CD14-positive monocyte (primary cell): ENCODE measurements around the gene TSPOAP1. TPM values are rescaled to one million over a fixed set of nuclear protein-coding genes. Genes with fewer than 3 reads are reported as not detected.

Experiments
- DNase-seq, 3 donors: peaks; one replicate each; pipeline ENCODE4 v3.0.0-alpha.2; 2011 to 2022
- H2AFZ ChIP-seq: 2 replicates; pipeline ENCODE4 v1.6.0; 2012; ENCODE audit warnings: mild to moderate bottlenecking, low read depth, low read length, inconsistent platforms; ENCODE audit not compliant: insufficient read depth, poor library complexity, severe bottlenecking
- H3K27ac ChIP-seq, 2 donors: 1 replicate in 1 of 2; 2 replicates in 1 of 2; pipeline ENCODE4 v1.5.1; 2012 to 2013; ENCODE audit warnings: low read length in 2 of 2, control low read depth in 1 of 2, inconsistent platforms in 1 of 2, low read depth in 1 of 2, mild to moderate bottlenecking in 1 of 2
- H3K27me3 ChIP-seq, 2 donors: one replicate each; pipeline versions ENCODE4 v1.6.0 to v1.6.1; 2011 to 2013; ENCODE audit warnings: low read length in 2 of 2; ENCODE audit not compliant: control insufficient read depth in 2 of 2, insufficient read depth in 2 of 2
- H3K36me3 ChIP-seq, 2 donors: replicated peaks in 1 of 2; 1 replicate in 1 of 2; 2 replicates in 1 of 2; pipeline versions ENCODE4 v1.5.1 to v1.6.1; 2012 to 2013; ENCODE audit warnings: low read length in 2 of 2, control low read depth in 1 of 2, inconsistent platforms in 1 of 2, mild to moderate bottlenecking in 1 of 2; ENCODE audit not compliant: insufficient read depth in 2 of 2, control insufficient read depth in 1 of 2
- H3K4me1 ChIP-seq, 2 donors: 1 replicate in 1 of 2; 2 replicates in 1 of 2; pipeline versions ENCODE4 v1.5.1 to v1.6.1; 2012 to 2013; ENCODE audit warnings: low read length in 2 of 2, control low read depth in 1 of 2, inconsistent platforms in 1 of 2, mild to moderate bottlenecking in 1 of 2, moderate library complexity in 1 of 2; ENCODE audit not compliant: insufficient read depth in 2 of 2, control insufficient read depth in 1 of 2
- H3K4me2 ChIP-seq: replicated peaks from 2 replicates; pipeline ENCODE3; 2012; ENCODE audit warnings: low read length, moderate library complexity, mild to moderate bottlenecking; ENCODE audit not compliant: poor library complexity, severe bottlenecking; ENCODE audit errors: extremely low read depth
- H3K4me3 ChIP-seq, 3 experiments: fragments of 200-600 bp in 1 of 3; sonication (generic) in 1 of 3; replicated peaks in 1 of 3; 1 replicate in 2 of 3; 2 replicates in 1 of 3; pipeline ENCODE4 v1.5.1; 2011 to 2013; ENCODE audit warnings: low read length in 3 of 3, mild to moderate bottlenecking in 3 of 3, control low read depth in 2 of 3, low read depth in 2 of 3, inconsistent platforms in 1 of 3, moderate library complexity in 1 of 3
- H3K79me2 ChIP-seq: 2 replicates; pipeline ENCODE4 v1.6.0; 2012; ENCODE audit warnings: mild to moderate bottlenecking, control low read depth, inconsistent platforms, low read length, moderate library complexity; ENCODE audit not compliant: insufficient read depth
- H3K9ac ChIP-seq: 2 replicates; pipeline ENCODE4 v1.6.0; 2017; ENCODE audit warnings: low read length, mild to moderate bottlenecking; ENCODE audit not compliant: insufficient read depth, poor library complexity, severe bottlenecking
- H3K9me3 ChIP-seq, 2 donors: replicated peaks in 1 of 2; 1 replicate in 1 of 2; 2 replicates in 1 of 2; pipeline versions ENCODE4 v1.5.1 to v1.6.1; 2012 to 2013; ENCODE audit warnings: low read length in 2 of 2, control low read depth in 1 of 2; ENCODE audit not compliant: control insufficient read depth in 1 of 2, insufficient read depth in 1 of 2
- H4K20me1 ChIP-seq: 2 replicates; pipeline ENCODE4 v1.6.0; 2012; ENCODE audit warnings: mild to moderate bottlenecking, low read length, control low read depth, moderate library complexity; ENCODE audit not compliant: insufficient read depth
- H3K27ac Mint-ChIP-seq, 7 donors: one replicate each; pipeline ENCODE4 v1.8.0; 2020; ENCODE audit warnings: mild to moderate bottlenecking in 7 of 7, mixed read lengths in 7 of 7, moderate library complexity in 6 of 7, inconsistent platforms in 2 of 7
- H3K27me3 Mint-ChIP-seq, 3 donors: one replicate each; pipeline ENCODE4 v1.8.0; 2021 to 2022; ENCODE audit warnings: low read depth in 3 of 3, mild to moderate bottlenecking in 3 of 3, mixed read lengths in 3 of 3, moderate library complexity in 3 of 3, inconsistent platforms in 1 of 3
- H3K36me3 Mint-ChIP-seq, 2 donors: one replicate each; pipeline ENCODE4 v1.8.0; 2020; ENCODE audit warnings: mixed read lengths in 2 of 2, inconsistent platforms in 1 of 2, mild to moderate bottlenecking in 1 of 2
- H3K4me1 Mint-ChIP-seq: one replicate; pipeline ENCODE4 v1.8.0; 2020; ENCODE audit warnings: mild to moderate bottlenecking, mixed read lengths
- H3K4me3 Mint-ChIP-seq, 2 donors: one replicate each; pipeline ENCODE4 v1.8.0; 2020; ENCODE audit warnings: mild to moderate bottlenecking in 2 of 2, mixed read lengths in 2 of 2, moderate library complexity in 1 of 2
- H3K9me3 Mint-ChIP-seq, 7 donors: one replicate each; pipeline ENCODE4 v1.8.0; 2020 to 2022; ENCODE audit warnings: mixed read lengths in 7 of 7, mild to moderate bottlenecking in 6 of 7, moderate library complexity in 6 of 7, inconsistent platforms in 2 of 7
- WGBS: methylation state at CpG from one replicate; pipeline ENCODE4 v1.1.5; 2013; ENCODE audit warnings: missing lambda C conversion rate; ENCODE audit not compliant: insufficient coverage; 5-methylcytosine and 5-hydroxymethylcytosine counted together
- intact Hi-C, 2 donors: fragments of 100-400 bp; cut with micrococcal nuclease; formaldehyde crosslinking; loops; one replicate each; pipeline versions ENCODE4 v1.15.0 to v1.15.1; 2023
- polyA plus RNA-seq, 3 donors: library from polyadenylated mRNA; depleted of rRNA in 1 of 3; unstranded in 2 of 3; stranded (reverse) in 1 of 3; fragments of 300-500 nt in 2 of 3; fragments of >200 nt in 1 of 3; fragmentation: Illumina TruSeq in 2 of 3; gene quantifications; 1 replicate in 2 of 3; 2 replicates in 1 of 3; pipeline ENCODE4 v1.2.3, GENCODE V29; 2012 to 2021
- TF ChIP-seq, protein P1 (sequence below): fragments of 200-600 bp; IDR thresholded peaks from one replicate; pipeline ENCODE4 v1.8.0; 2022; ENCODE audit warnings: antibody characterized with exemption, mild to moderate bottlenecking

The TSPOAP1 gene
- polyA plus RNA-seq, 3 donors, result 0.10 to 14.0 (median 0.18) TPM

DNA sequence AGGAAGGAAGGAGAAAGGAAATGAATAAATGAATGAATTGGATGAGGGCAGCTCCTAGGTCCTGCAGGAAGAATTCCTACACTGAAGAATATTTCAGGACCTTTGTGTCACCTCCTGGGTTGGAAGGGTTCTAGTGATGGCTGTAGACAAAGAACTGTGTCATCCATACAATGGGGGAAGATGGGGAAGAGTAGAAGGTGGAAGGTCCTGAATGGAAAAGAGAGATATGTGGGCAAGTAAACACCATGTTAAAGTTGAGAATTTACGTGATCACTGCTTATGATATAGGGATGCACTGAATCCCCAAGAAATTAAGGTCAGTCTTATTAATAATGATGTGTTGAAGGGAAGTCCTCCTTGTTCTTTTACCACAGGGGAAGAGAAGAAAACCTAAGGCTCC, 27.6 kb upstream of the TSPOAP1 start:
- H3K36me3 ChIP-seq, result no peaks in the 10 kb centered on the region
- H3K4me3 ChIP-seq, result no peak overlapping the region
- H3K9me3 ChIP-seq, result no peaks in the 10 kb centered on the region
- peaks cover 16% of the 10 kb centered on the region for H3K79me2 ChIP-seq
- TF ChIP-seq, protein P1, sequence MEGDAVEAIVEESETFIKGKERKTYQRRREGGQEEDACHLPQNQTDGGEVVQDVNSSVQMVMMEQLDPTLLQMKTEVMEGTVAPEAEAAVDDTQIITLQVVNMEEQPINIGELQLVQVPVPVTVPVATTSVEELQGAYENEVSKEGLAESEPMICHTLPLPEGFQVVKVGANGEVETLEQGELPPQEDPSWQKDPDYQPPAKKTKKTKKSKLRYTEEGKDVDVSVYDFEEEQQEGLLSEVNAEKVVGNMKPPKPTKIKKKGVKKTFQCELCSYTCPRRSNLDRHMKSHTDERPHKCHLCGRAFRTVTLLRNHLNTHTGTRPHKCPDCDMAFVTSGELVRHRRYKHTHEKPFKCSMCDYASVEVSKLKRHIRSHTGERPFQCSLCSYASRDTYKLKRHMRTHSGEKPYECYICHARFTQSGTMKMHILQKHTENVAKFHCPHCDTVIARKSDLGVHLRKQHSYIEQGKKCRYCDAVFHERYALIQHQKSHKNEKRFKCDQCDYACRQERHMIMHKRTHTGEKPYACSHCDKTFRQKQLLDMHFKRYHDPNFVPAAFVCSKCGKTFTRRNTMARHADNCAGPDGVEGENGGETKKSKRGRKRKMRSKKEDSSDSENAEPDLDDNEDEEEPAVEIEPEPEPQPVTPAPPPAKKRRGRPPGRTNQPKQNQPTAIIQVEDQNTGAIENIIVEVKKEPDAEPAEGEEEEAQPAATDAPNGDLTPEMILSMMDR, result no peak
- WGBS, result no CpG with 5 or more reads among the region's 1 CpG
- H2AFZ ChIP-seq, result no peak overlapping the region
- peaks cover 6% of the 10 kb centered on the region for H4K20me1 ChIP-seq
- H3K27ac ChIP-seq, result no peak overlapping the region
- Mint-ChIP-seq H3K9me3 (peaks cover 0 to 2% (median 0%) of the 10 kb centered on the region in 7 donors), H3K27ac (no peak overlapping the region), H3K4me1 (peaks cover 20% of the 10 kb centered on the region), H3K4me3 (no peak overlapping the region), H3K27me3 (peaks cover 0 to 10% (median 2%) of the 10 kb centered on the region in 3 donors), H3K36me3 (peaks cover 0 to 2% of the 10 kb centered on the region in 2 donors)
- DNase-seq, result no peak
- H3K4me1 ChIP-seq, result peaks cover 17 to 18% of the 10 kb centered on the region in 2 donors
- no peak overlapping the region for H3K9ac ChIP-seq
- intact Hi-C loops, result no loop called here
- H3K4me2 ChIP-seq, result no peak overlapping the region
- no peaks in the 10 kb centered on the region for H3K27me3 ChIP-seq

DNA sequence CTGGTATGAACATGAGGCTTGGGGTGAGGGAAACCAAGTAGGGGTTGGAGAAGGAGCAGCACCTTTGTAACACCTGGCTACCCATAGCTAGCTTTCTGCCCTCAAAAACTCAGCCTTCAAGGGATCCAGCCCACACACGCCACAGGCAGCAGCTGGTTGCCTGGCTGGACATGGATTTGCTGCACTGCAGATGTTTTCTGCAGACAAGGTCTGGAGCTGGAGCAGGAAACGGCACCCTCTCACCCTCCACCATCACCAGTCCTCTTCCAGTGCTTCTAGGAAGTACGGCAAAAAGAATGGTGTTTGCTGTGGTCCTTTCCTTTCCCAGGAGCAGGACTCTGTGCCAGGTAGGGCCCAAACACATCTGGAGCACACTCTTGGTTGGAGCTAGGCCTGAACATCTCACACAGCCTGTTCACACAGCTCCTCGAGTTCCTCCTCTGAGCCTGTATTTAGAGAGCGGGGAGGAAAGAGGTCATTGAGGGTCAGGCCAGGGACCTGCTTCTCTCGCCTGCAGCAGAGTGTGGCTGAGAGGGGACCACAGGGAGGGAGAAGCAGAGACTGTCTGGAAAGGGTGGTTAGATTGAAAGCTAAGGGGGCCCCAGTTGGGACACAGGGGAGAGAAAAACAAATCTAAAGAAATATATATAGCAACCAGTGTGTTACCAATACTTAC, 26.1 kb upstream of the TSPOAP1 start:
- no peak for DNase-seq
- Mint-ChIP-seq H3K36me3 (peaks cover 5 to 15% of the 10 kb centered on the region in 2 donors), H3K27ac (no peak overlapping the region), H3K27me3 (peaks cover 0 to 3% (median 2%) of the 10 kb centered on the region in 3 donors), H3K9me3 (peaks cover 0 to 2% (median 0%) of the 10 kb centered on the region in 7 donors), H3K4me1 (peaks cover 29% of the 10 kb centered on the region), H3K4me3 (no peak overlapping the region)
- TF ChIP-seq, protein P1, result no peak
- no peak overlapping the region for H2AFZ ChIP-seq
- intact Hi-C loops, result loop anchor here in 1 of 2 donors (5.0 kb wide), 1 partner anchor 63 kb away; the partner anchor contains the start of gene RNF43
- no peak overlapping the region for H3K9ac ChIP-seq
- no peaks in the 10 kb centered on the region for H3K27me3 ChIP-seq
- no peak overlapping the region for H3K27ac ChIP-seq
- H3K4me2 ChIP-seq, result no peak overlapping the region
- peaks cover 25 to 29% of the 10 kb centered on the region in 2 donors for H3K4me1 ChIP-seq
- peaks cover 3 to 6% of the 10 kb centered on the region in 2 donors for H3K36me3 ChIP-seq
- no peaks in the 10 kb centered on the region for H3K9me3 ChIP-seq
- WGBS, result 100% methylated on average over 3 of the region's 6 CpGs
- H4K20me1 ChIP-seq, result peaks cover 12% of the 10 kb centered on the region
- H3K79me2 ChIP-seq, result peaks cover 28% of the 10 kb centered on the region
- no peak overlapping the region for H3K4me3 ChIP-seq
